GM19467 (cell line): ENCODE results near the gene VAPB.
A peak's percentile ranks its signal among the peaks of the same experiment; 100 is the strongest.

Experiments
- ATAC-seq: cut with Tn5 transposase; IDR thresholded peaks from one replicate; pipeline ENCODE4 v1.9.1; 2021; ENCODE audit warnings: mild to moderate bottlenecking, moderate library complexity; ENCODE audit not compliant: unreplicated experiment

Gene VAPB

GRCh38 chr20:58377766-58378401, 11.1 kb upstream of the VAPB start:
- no peak for ATAC-seq

- no peak for ATAC-seq
These were observed 10.3 kb upstream of the VAPB start for GRCh38 chr20:58378704-58379103.

GRCh38 chr20:58381627-58382026, 7.4 kb upstream of the VAPB start:
- no peak for ATAC-seq

- no peak for ATAC-seq
These were observed 6.9 kb upstream of the VAPB start for GRCh38 chr20:58382096-58382495.

- no peak for ATAC-seq
These were observed 4.2 kb upstream of the VAPB start for GRCh38 chr20:58384821-58385220.

GRCh38 chr20:58388028-58388601, 914 bp upstream of the VAPB start:
- no peak for ATAC-seq

- ATAC-seq = peak; percentile 24
These were observed 417 bp downstream of the VAPB start for GRCh38 chr20:58389324-58389967.

- ATAC-seq = no peak
These were observed 1.1 kb downstream of the VAPB start for GRCh38 chr20:58389968-58390658.

GRCh38 chr20:58390659-58391035, 1.6 kb downstream of the VAPB start:
- no peak for ATAC-seq

- no peak for ATAC-seq
These were observed 3.3 kb downstream of the VAPB start for GRCh38 chr20:58392286-58392685.

- no peak for ATAC-seq
These were observed 4.3 kb downstream of the VAPB start for GRCh38 chr20:58393299-58393698.

- ATAC-seq = no peak
These were observed 5.8 kb downstream of the VAPB start for GRCh38 chr20:58394801-58395200.

GRCh38 chr20:58395604-58396003, 6.6 kb downstream of the VAPB start:
- ATAC-seq = no peak

- ATAC-seq = no peak
These were observed 8.4 kb downstream of the VAPB start for GRCh38 chr20:58397429-58397828.

- ATAC-seq = no peak
These were observed 9.2 kb downstream of the VAPB start for GRCh38 chr20:58398254-58398653.

GRCh38 chr20:58399926-58400325, 10.9 kb downstream of the VAPB start:
- ATAC-seq = no peak

- ATAC-seq = no peak
These were observed 12.1 kb downstream of the VAPB start for GRCh38 chr20:58401162-58401561.

GRCh38 chr20:58402305-58402704, 13.3 kb downstream of the VAPB start:
- ATAC-seq = no peak

GRCh38 chr20:58402827-58403226, 13.8 kb downstream of the VAPB start:
- no peak for ATAC-seq

- no peak for ATAC-seq
These were observed 14.2 kb downstream of the VAPB start for GRCh38 chr20:58403272-58403671.

GRCh38 chr20:58405504-58406291, 16.7 kb downstream of the VAPB start:
- no peak for ATAC-seq
